HepG2 (cell line): ENCODE measurements around the gene CDK6. TPM values are rescaled to one million over a fixed set of nuclear protein-coding genes. Genes with fewer than 3 reads are reported as not detected.
A peak's percentile ranks its signal among the peaks of the same experiment; 100 is the strongest.

Experiments used
- FLYWCH1 ChIP-seq: sonication (generic); formaldehyde crosslinking; IDR thresholded peaks from 2 replicates; pipeline ENCODE4 v1.8.1; 2023; ENCODE audit warnings: mild to moderate bottlenecking, missing genetic modification reagents
- FOXP4 ChIP-seq: sonication (generic); formaldehyde crosslinking; IDR thresholded peaks from 2 replicates; pipeline ENCODE4 v1.4.0; 2020; ENCODE audit warnings: missing genetic modification reagents
- HDAC1 ChIP-seq: sonication (generic); formaldehyde crosslinking; IDR thresholded peaks from 2 replicates; pipeline ENCODE4 v1.5.1; 2020; ENCODE audit warnings: mild to moderate bottlenecking, missing genetic modification reagents
- JUNB ChIP-seq: sonication (generic); formaldehyde crosslinking; IDR thresholded peaks from 2 replicates; pipeline ENCODE4 v1.8.0; 2022; ENCODE audit warnings: missing genetic modification reagents, mild to moderate bottlenecking, borderline replicate concordance
- MXD3 ChIP-seq: IDR thresholded peaks from 2 replicates; pipeline ENCODE4 v1.6.1; 2016; ENCODE audit warnings: mild to moderate bottlenecking, missing biosample characterization, missing genetic modification reagents
- NFE2L1 ChIP-seq: sonication (generic); formaldehyde crosslinking; IDR thresholded peaks from 2 replicates; pipeline ENCODE4 v1.4.0; 2020; ENCODE audit warnings: missing genetic modification reagents, mild to moderate bottlenecking, borderline replicate concordance
- REPIN1 ChIP-seq: sonication (generic); formaldehyde crosslinking; IDR thresholded peaks from 2 replicates; pipeline ENCODE4 v1.8.0; 2022; ENCODE audit warnings: missing genetic modification reagents, low read depth, mild to moderate bottlenecking, borderline replicate concordance
- SMARCC2 ChIP-seq: fragments of 450-650 bp; IDR thresholded peaks from 2 replicates; pipeline ENCODE4 v1.6.1; 2017; ENCODE audit warnings: antibody characterized with exemption, mild to moderate bottlenecking
- ZFP41 ChIP-seq: sonication (generic); formaldehyde crosslinking; IDR thresholded peaks from 2 replicates; pipeline ENCODE4 v1.4.0; 2020; ENCODE audit warnings: mild to moderate bottlenecking, missing genetic modification reagents, borderline replicate concordance
- ZNF260 ChIP-seq: sonication (generic); formaldehyde crosslinking; IDR thresholded peaks from 2 replicates; pipeline ENCODE4 v1.4.0; 2020; ENCODE audit warnings: missing genetic modification reagents, low read depth, mild to moderate bottlenecking, borderline replicate concordance
- ZNF7 ChIP-seq: IDR thresholded peaks from 2 replicates; pipeline ENCODE4 v1.6.1; 2016; ENCODE audit warnings: missing biosample characterization, missing genetic modification reagents
- polyA plus RNA-seq, 8 experiments: library from polyadenylated mRNA; depleted of rRNA in 3 of 8; stranded (reverse) in 7 of 8; unstranded in 1 of 8; fragments of >200 nt; fragmentation: Illumina TruSeq in 4 of 8; extraction: Trizol in 4 of 8; gene quantifications; 2 replicates each; pipeline versions ENCODE4 v1.2.1 to v1.2.3, GENCODE V29; 2011 to 2016; ENCODE audit warnings: low read depth in 4 of 8, missing spikeins in 1 of 8, mixed read lengths in 1 of 8; ENCODE audit not compliant: insufficient read depth in 1 of 8
- total RNA-seq, 5 experiments: library from RNA; depleted of rRNA; stranded (reverse); fragments of >200 nt; fragmentation: Illumina TruSeq; extraction: Trizol; gene quantifications; 2 replicates each; pipeline ENCODE4 v1.2.3, GENCODE V29; 2016; ENCODE audit warnings: low read depth in 1 of 5

CDK6 gene
- total and polyA plus RNA-seq, 2 of the 13 experiments (the other 11 are each of a cell fraction or from before 2014, with no cell fraction given): 34.6 to 90.8 TPM

- peak; percentile 43; the same call in 1 of the 2 replicates for TF ChIP-seq MXD3
- no peak for TF ChIP-seq ZFP41 (CRISPR knock-in tag)
- TF ChIP-seq JUNB: no peak
- no peak for TF ChIP-seq SMARCC2
- TF ChIP-seq ZNF7 (CRISPR knock-in tag): no peak
- TF ChIP-seq HDAC1 (CRISPR knock-in tag): peak; percentile 88
- peak; percentile 71 for TF ChIP-seq FOXP4 (CRISPR knock-in tag)
- no peak for TF ChIP-seq ZNF260 (CRISPR knock-in tag)
- no peak for TF ChIP-seq NFE2L1 (CRISPR knock-in tag)
- TF ChIP-seq REPIN1 (CRISPR knock-in tag): peak; percentile 62
- no peak for TF ChIP-seq FLYWCH1 (CRISPR knock-in tag)
Observed at GRCh38 chr7:92833024-92833765, 3.2 kb downstream of the CDK6 start (continued).
